ENCODE data around the gene OGFR.

The OGFR gene

GRCh38 chr20:62800314-62801259 lies 4.0 kb upstream of the OGFR start:
- TF ChIP-seq CTCF (conservative IDR thresholded peaks at IDR 0.05; ENCODE audit: low read length): no peak
- no peak for DNase-seq (ENCODE audit: low read depth)
- H3K4me3 ChIP-seq (ENCODE audit: low read length): no peak overlapping the region

GRCh38 chr20:62801284-62802010 lies 3.2 kb upstream of the OGFR start:
- DNase-seq (ENCODE audit: low read depth): no peak
- no peak for TF ChIP-seq CTCF (conservative IDR thresholded peaks at IDR 0.05; ENCODE audit: low read length)
- no peak overlapping the region for H3K4me3 ChIP-seq (ENCODE audit: low read length)

GRCh38 chr20:62802026-62802712 lies 2.5 kb upstream of the OGFR start:
- DNase-seq (ENCODE audit: low read depth): no peak
- H3K4me3 ChIP-seq (ENCODE audit: low read length): no peak overlapping the region
- no peak for TF ChIP-seq CTCF (conservative IDR thresholded peaks at IDR 0.05; ENCODE audit: low read length)

- DNase-seq (ENCODE audit: low read depth): no peak
- peak; percentile 10; the same call in 1 of the 2 replicates for TF ChIP-seq CTCF (conservative IDR thresholded peaks at IDR 0.05; ENCODE audit: low read length)
- H3K4me3 ChIP-seq (ENCODE audit: low read length): peak overlapping the region; percentile 80
Measured at GRCh38 chr20:62804021-62804626, 511 bp upstream of the OGFR start.

GRCh38 chr20:62805155-62805710 lies 598 bp downstream of the OGFR start:
- no peak; the same call in 1 of the 2 replicates for TF ChIP-seq CTCF (conservative IDR thresholded peaks at IDR 0.05; ENCODE audit: low read length)
- DNase-seq (ENCODE audit: low read depth): no peak
- peak overlapping the region; percentile 80 for H3K4me3 ChIP-seq (ENCODE audit: low read length)

GRCh38 chr20:62805711-62806382 lies 1.2 kb downstream of the OGFR start:
- no peak for TF ChIP-seq CTCF (conservative IDR thresholded peaks at IDR 0.05; ENCODE audit: low read length)
- peak overlapping the region; percentile 80 for H3K4me3 ChIP-seq (ENCODE audit: low read length)
- DNase-seq (ENCODE audit: low read depth): no peak

Measured in AG10803 (cell line).